Upper lobe of left lung (tissue), 4 donors: Measurements from ENCODE around the gene E2F1.

Experiments used
- CTCF ChIP-seq, 6 experiments: fragments of 450-650 bp in 4 of 6; fragments of 200-600 bp in 2 of 6; sonication (generic) in 2 of 6; IDR thresholded peaks; one replicate each; pipeline ENCODE4 v1.5.1; 2016 to 2019; ENCODE audit warnings: antibody characterized with exemption in 6 of 6
- POLR2A ChIP-seq, 4 donors: fragments of 450-650 bp; IDR thresholded peaks; one replicate each; pipeline ENCODE4 v1.5.1; 2016 to 2017; ENCODE audit warnings: antibody characterized with exemption in 4 of 4, mild to moderate bottlenecking in 2 of 4

- TF ChIP-seq CTCF (IDR thresholded peaks at IDR 0.05) (no peak), POLR2A (IDR thresholded peaks at IDR 0.05) (no peak)
Measured at GRCh38 chr20:33660685-33661058, 25.5 kb downstream of the E2F1 start.
